HG03439 (cell line): ENCODE data around the gene SNRK.

Experiments used
- ATAC-seq: cut with Tn5 transposase; IDR thresholded peaks from one replicate; pipeline ENCODE4 v1.9.1; 2021; ENCODE audit warnings: mild to moderate bottlenecking, moderate library complexity; ENCODE audit not compliant: unreplicated experiment

Gene SNRK

DNA sequence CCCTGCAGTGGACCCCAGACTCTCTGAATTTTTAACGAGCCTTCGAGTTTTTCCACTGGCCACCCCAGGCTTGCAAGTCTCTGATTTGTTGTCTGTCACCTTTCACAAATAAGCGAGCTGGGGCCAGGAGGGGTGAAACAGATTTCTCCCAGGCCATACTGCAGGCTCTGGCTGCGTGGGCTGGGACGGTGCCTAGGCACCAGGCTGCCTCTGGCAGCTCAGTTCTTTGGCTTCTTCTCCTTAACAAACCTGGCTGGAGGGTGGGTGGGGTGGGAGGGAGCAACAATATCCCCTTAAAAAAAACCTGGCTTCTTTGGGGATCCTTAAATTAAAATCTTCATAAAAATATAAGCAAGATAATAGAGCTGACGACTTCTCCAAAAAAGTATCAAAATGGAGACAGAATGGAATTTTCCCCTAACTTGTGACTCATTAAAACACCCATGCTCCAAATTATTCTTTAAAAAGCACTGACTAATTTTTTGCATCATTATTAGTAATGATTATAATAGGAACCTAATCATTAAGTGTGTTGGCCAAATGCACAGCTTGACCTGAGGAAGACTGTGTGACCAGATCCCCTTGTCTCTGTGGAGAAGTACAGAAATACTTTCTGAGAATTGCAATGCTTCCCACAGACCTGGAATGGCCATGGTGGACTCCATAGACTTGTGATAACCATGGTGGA, 84.1 kb downstream of the SNRK start:
- no peak for ATAC-seq

- no peak for ATAC-seq
Measured at GRCh38 chr3:43371494-43371893, 85.2 kb downstream of the SNRK start.

DNA sequence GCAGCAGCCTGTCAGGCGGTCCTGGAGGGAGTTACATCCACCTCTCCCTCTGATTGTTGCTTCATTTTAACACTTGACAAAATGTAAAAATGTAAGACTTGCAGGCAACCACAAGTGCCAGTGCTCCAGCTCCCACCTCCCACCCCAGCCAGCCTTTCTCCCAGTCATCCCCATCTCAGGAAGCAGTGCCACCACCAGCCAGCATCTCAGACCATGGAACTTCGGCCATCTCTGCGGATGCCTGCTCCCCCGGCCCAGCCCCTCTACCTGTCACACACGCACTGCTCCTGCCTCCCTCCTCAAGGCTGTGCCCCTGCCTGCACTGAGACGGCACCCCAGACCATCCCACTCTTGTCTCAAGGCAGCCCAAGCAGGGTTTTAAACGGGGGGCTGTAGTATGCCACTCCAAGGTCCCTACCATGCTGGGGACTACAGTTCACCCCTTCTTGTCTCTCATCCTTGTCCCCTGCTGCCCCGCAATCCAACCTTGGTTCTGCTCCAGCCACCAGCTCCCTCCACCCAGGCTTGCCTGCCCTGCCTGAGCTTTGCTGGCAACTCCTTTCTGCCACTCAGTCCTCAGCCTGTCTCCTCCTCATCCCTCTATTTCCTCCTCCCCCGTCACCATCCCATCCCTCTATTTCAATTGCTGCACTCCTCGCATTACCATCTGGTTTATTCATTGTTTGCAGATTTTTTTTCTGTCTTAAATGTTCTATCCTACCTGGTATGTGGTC, 85.8 kb downstream of the SNRK start:
- ATAC-seq, result no peak

DNA sequence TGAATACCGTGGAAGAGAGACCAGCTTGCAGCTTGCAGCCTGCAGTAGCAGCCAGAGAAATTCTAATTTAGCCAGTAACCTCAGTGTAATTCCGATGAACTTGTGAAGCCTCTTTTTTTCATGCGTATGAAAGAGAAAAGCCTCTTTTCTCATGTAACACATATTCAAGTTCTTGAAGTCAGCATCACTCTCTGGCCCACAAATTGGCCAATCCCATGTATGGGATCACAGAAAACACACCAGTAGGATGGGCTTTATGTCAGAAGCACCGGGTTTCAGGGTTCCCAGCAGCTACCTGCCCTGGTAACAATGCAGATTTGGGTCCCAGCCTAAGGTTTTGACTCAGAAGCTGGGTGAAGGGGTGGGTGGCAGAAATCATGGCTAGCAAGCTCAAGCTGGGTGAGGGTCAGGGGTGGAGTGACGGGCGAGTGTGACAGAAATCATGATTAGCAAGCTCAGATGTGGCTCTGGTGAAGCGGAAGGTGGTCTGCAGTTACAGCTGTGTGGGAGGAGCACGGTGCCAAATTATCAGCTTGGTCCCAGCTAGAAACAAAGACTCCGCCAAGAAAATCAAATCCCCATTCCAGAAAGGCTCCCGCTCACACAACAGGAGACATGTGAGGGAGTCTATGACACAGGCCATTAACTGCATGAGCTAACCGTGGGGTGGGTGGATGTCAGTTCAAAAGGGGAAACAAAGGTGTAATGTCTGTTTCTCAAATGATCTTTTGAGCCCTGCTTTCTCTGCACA, 86.6 kb downstream of the SNRK start:
- ATAC-seq, result no peak

- no peak for ATAC-seq
Measured at GRCh38 chr3:43373560-43373928, 87.2 kb downstream of the SNRK start.

DNA sequence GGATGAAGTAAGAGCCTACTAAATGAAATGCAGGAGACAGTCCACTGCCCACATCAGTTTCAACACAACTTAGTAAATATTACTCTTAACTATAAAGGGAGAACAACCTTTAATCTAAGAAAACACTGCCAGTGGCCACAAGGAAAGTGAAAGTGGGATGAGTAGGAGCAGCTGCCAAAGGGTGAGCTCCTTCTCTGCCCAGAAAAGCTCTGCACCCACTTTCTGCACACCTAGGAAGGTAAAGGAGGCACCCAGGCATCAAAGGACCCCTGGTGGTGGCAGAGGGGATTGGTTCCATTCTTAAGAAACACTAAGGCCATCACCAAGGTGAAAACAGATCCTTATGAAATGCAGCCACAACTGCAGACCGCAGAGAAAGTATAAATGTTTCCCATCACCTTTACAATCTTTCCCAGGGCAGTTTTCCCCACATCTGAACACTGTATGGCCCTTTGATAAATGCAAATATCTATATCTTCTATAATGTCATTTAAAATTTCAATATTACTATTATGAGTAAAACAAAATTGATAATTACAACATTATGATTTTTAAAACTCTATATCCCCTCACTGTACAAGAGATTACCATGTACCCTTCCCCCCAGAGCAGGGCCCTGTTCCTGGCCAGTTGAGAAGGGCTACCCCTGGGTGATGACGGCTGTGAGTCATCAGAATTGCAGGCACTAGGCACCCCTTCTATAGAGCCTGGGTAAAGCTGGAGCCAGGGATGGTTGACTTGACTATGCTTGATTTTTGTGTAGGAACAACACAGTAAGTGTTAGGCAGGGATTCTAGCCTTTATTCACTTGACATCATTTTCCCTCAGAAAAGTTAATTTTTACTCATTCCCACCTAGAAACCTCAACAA, 92.0 kb downstream of the SNRK start:
- ATAC-seq, result no peak

GRCh38 chr3:43379343-43379742, 93.0 kb downstream of the SNRK start:
- no peak for ATAC-seq

GRCh38 chr3:43388175-43388574, 101.8 kb downstream of the SNRK start:
- no peak for ATAC-seq

DNA sequence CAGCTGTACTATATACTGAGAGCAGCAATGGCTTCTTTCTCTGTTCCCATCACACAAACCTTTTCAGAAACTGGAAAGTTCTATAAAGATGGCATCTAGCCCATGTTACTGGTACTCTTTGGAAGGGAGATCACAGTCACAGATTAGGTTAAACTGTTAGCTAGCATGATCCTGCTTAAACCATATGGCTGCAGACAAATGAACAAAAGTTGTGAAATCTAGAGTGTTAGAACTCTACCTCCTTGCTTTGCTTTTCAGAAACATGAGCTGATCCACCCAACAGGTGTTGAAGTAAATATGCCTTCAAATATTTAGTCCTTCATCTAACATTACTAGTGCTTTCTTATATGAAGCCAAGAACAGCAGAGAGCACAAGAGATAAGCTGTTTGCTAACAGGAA, 102.6 kb downstream of the SNRK start:
- ATAC-seq, result no peak

DNA sequence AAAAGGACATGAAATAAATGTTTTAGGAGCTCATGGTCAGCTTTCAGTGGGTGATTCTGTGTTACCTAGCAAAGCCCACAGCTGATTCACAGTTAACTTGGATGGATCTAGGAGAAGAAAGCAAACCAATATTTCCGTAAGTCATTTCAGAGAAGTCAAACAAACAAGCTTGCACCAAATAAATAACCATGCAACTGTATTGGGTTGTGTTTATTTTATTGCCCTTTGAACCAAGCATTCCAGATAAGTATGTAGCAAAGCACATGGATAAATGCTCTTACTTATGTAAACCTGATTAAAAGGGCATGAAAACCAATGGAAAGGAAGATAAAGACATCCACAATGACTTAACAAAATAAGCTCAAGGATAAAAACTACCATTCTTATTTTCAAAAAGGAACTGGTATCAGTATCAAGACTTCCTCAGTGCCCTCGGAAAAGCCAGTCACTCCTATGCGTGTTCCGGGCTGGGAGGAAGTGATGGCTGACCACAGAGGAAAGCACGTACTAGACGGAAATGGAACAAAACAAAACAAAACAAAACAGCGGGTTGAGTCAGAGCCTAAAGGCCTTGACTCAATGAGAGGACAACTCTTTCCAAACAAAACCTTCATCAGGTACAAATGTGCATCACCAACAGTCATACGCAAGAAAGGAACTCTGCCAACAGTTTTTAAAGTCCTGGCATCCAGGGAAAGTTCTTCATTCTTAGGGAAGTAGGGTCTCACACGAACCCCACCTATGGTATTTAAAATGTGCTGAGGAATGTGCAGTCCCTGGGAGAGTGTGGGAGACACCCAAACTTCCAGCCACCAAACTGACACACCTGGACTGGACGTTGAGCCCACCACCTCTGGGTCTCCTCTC, 103.3 kb downstream of the SNRK start:
- no peak for ATAC-seq

DNA sequence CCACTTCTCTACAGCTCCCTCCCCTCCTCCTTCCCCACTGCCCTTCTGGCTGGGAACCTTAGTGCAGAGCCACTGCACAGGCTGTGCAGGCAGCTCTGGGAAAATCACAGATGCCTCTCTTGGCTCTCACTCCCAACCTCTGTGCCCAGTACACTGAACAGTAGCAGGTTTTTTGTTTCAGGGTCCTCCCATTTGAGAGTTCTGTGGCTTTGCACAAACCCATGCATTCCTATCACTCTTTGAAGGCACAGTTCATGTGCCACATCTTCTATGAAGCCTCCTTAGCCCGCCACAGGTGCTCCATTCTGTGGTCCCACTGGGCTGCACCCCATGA, 103.9 kb downstream of the SNRK start:
- ATAC-seq, result no peak

GRCh38 chr3:43391621-43392020, 105.3 kb downstream of the SNRK start:
- no peak for ATAC-seq

DNA sequence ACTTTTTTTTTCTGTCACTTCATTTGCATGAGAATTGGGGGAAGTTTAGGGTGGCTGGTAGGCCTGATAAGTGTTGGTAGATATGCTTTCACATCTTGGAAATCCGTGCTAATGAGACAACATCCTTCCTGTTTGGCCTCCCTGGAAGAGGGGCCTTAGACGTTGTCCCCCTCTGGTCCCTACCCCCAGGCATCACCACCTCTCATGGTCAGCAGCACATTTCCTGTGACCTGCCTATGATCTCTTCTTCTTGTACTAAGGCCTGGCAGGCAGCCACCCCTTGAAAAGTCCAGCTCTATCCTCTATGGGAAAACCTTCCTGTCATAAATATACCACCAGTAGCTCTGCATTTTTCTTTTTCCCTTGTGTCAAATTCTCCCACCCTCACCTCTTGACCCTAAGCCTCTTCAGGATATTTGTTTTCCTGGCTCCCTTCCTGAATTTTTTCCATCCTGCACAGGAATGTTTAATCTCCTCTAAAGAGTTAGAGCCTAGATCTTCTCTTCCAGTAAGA, 107.8 kb downstream of the SNRK start:
- no peak for ATAC-seq

GRCh38 chr3:43399034-43399433, 112.7 kb downstream of the SNRK start:
- ATAC-seq, result peak; percentile 78

- no peak for ATAC-seq
Measured at GRCh38 chr3:43400167-43400566, 113.8 kb downstream of the SNRK start.
